Activated CD4-positive, alpha-beta T cell treated with anti-CD3 and anti-CD28 coated beads for 4 hours (primary cell): ENCODE measurements around the gene MT1X.

Source experiments
- DNase-seq, 2 donors: peaks; one replicate each; pipeline ENCODE4 v3.0.0-alpha.2; 2020

Gene MT1X

GRCh38 chr16:56679818-56680217 is 2.5 kb upstream of the MT1X start:
- DNase-seq, result no peak

- peak in 1 of 2 donors; percentile 15 for DNase-seq
Observed at GRCh38 chr16:56682703-56683397, 580 bp downstream of the MT1X start.

GRCh38 chr16:56683424-56684172 is 1.3 kb downstream of the MT1X start:
- DNase-seq, result no peak

GRCh38 chr16:56684256-56684925 is 2.1 kb downstream of the MT1X start:
- no peak for DNase-seq

- DNase-seq, result no peak
Observed at GRCh38 chr16:56684926-56685590, 2.8 kb downstream of the MT1X start.

GRCh38 chr16:56686758-56687157 is 4.5 kb downstream of the MT1X start:
- DNase-seq, result no peak

GRCh38 chr16:56688762-56689161 is 6.5 kb downstream of the MT1X start:
- DNase-seq, result no peak

- DNase-seq, result no peak
Observed at GRCh38 chr16:56689171-56689570, 6.9 kb downstream of the MT1X start.

- no peak for DNase-seq
Observed at GRCh38 chr16:56690420-56691122, 8.3 kb downstream of the MT1X start.

- DNase-seq, result no peak
Observed at GRCh38 chr16:56691885-56692284, 9.6 kb downstream of the MT1X start.

- DNase-seq, result no peak
Observed at GRCh38 chr16:56695246-56695645, 13.0 kb downstream of the MT1X start.

- DNase-seq, result no peak
Observed at GRCh38 chr16:56697456-56698155, 15.3 kb downstream of the MT1X start.

GRCh38 chr16:56700195-56700594 is 17.9 kb downstream of the MT1X start:
- DNase-seq, result no peak

GRCh38 chr16:56700631-56701030 is 18.4 kb downstream of the MT1X start:
- DNase-seq, result no peak

- DNase-seq, result no peak
Observed at GRCh38 chr16:56701534-56701933, 19.3 kb downstream of the MT1X start.

- DNase-seq, result no peak
Observed at GRCh38 chr16:56702836-56703235, 20.6 kb downstream of the MT1X start.

- DNase-seq, result no peak
Observed at GRCh38 chr16:56708525-56709442, 26.5 kb downstream of the MT1X start.

GRCh38 chr16:56709443-56710040 is 27.3 kb downstream of the MT1X start:
- no peak for DNase-seq

GRCh38 chr16:56710181-56710737 is 28.0 kb downstream of the MT1X start:
- no peak for DNase-seq

- DNase-seq, result no peak
Observed at GRCh38 chr16:56711862-56712261, 29.6 kb downstream of the MT1X start.
